ENCODE results near the gene DOCK3. TPM values are rescaled to one million over a fixed set of nuclear protein-coding genes. Genes with fewer than 3 reads are reported as not detected.

The DOCK3 gene
- total RNA-seq, 4 donors from 2014 or later = 5.5 to 10.0 (median 8.7) TPM

DNA sequence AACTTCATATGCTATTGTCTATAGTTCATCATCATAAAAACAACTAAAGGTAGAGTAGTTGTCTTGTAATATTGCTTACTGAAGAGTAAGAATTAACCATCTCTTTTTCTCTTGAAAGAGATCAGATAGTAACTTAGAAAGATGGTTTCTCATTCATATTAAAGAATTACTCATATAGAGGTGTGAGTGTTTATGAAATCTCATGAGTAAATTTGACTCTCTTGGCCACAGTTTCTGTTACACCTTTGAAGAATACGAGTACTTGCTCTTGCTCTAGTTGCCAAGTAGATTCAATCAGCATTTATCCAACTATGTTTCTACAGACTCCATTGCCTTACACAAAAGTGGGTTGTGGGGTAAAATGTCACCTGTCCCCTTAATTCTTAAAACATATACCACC, 463.0 kb downstream of the DOCK3 start:
- Histone ChIP-seq H3K4me3 (no peak overlapping the region), H3K4me1 (no peaks in the 10 kb centered on the region), H3K27ac (no peak overlapping the region), H3K27me3 (no peaks in the 10 kb centered on the region), H3K36me3 (no peaks in the 10 kb centered on the region), H3K9me3 (peaks cover 0 to 5% (median 0%) of the 10 kb centered on the region in 3 donors)
- 69 to 79% methylated on average over 1 of the region's 1 CpG for WGBS, 2 donors (ENCODE audit: low coverage in 1 of 2)
- no peak for ATAC-seq
- TF ChIP-seq, protein P1, sequence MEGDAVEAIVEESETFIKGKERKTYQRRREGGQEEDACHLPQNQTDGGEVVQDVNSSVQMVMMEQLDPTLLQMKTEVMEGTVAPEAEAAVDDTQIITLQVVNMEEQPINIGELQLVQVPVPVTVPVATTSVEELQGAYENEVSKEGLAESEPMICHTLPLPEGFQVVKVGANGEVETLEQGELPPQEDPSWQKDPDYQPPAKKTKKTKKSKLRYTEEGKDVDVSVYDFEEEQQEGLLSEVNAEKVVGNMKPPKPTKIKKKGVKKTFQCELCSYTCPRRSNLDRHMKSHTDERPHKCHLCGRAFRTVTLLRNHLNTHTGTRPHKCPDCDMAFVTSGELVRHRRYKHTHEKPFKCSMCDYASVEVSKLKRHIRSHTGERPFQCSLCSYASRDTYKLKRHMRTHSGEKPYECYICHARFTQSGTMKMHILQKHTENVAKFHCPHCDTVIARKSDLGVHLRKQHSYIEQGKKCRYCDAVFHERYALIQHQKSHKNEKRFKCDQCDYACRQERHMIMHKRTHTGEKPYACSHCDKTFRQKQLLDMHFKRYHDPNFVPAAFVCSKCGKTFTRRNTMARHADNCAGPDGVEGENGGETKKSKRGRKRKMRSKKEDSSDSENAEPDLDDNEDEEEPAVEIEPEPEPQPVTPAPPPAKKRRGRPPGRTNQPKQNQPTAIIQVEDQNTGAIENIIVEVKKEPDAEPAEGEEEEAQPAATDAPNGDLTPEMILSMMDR (IDR thresholded peaks at IDR 0.05) = no peak
- no peak for TF ChIP-seq POLR2AphosphoS5 (IDR thresholded peaks at IDR 0.05)
- TF ChIP-seq EP300 (IDR thresholded peaks at IDR 0.05) = no peak
- no peak for TF ChIP-seq POLR2A (IDR thresholded peaks at IDR 0.05)

DNA sequence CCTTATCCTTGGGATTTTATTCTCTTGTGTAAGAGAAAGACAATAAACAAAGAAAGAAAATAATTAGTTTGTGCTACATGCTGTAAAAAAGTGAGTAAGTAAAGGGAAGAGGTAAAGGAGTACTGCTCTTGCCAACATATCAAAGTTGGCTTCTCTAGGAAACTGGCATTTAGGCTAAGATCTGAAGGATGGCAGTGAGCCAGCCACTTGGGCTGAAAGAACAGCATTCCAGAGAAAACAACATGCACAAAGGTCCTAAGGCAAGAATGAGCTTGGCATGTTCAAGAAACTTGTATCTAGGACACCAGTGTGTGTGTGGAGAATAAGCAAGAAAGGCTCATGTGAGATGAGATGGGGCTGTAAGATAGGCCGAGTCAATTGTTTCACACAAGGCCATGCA, 464.9 kb downstream of the DOCK3 start:
- H3K4me3 ChIP-seq = no peak overlapping the region
- H3K9me3 ChIP-seq = no peaks in the 10 kb centered on the region
- 88 to 95% methylated on average over 1 of the region's 1 CpG for WGBS, 2 donors (ENCODE audit: low coverage in 1 of 2)
- TF ChIP-seq, protein P1 (IDR thresholded peaks at IDR 0.05) = no peak
- no peak for TF ChIP-seq EP300 (IDR thresholded peaks at IDR 0.05)
- no peak for TF ChIP-seq POLR2AphosphoS5 (IDR thresholded peaks at IDR 0.05)
- no peak for TF ChIP-seq POLR2A (IDR thresholded peaks at IDR 0.05)
- H3K27me3 ChIP-seq = no peaks in the 10 kb centered on the region
- H3K4me1 ChIP-seq = no peaks in the 10 kb centered on the region
- H3K27ac ChIP-seq = no peak overlapping the region
- no peak for ATAC-seq
- no peaks in the 10 kb centered on the region for H3K36me3 ChIP-seq

DNA sequence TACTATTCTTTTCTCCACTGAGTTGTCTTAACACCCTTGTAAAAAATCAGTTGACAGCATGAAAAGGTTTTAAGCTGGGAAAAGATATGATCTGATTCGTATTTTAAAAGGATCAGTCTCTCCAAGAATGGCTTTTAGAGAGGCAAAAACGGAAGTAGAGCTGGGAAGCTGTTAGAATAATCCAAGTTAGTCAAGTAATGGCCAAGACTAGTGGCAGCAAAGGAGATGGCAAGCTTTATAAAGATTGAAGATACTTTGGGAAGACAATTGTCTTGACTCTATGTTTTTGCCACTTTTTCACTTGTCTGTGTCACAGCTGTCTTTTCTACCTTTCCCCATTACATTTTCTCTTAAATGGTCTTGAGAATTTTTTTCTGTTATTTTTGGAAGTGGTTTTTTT, 466.8 kb downstream of the DOCK3 start:
- Histone ChIP-seq H3K36me3 (no peaks in the 10 kb centered on the region), H3K4me3 (no peak overlapping the region), H3K27ac (no peak overlapping the region), H3K4me1 (no peaks in the 10 kb centered on the region), H3K27me3 (no peaks in the 10 kb centered on the region), H3K9me3 (no peaks in the 10 kb centered on the region)
- TF ChIP-seq, protein P1 (IDR thresholded peaks at IDR 0.05) = no peak
- TF ChIP-seq POLR2AphosphoS5 (IDR thresholded peaks at IDR 0.05) = no peak
- no peak for TF ChIP-seq POLR2A (IDR thresholded peaks at IDR 0.05)
- WGBS, 2 donors (ENCODE audit: low coverage in 1 of 2) = 39 to 86% methylated on average over 2 of the region's 2 CpGs
- no peak for ATAC-seq

DNA sequence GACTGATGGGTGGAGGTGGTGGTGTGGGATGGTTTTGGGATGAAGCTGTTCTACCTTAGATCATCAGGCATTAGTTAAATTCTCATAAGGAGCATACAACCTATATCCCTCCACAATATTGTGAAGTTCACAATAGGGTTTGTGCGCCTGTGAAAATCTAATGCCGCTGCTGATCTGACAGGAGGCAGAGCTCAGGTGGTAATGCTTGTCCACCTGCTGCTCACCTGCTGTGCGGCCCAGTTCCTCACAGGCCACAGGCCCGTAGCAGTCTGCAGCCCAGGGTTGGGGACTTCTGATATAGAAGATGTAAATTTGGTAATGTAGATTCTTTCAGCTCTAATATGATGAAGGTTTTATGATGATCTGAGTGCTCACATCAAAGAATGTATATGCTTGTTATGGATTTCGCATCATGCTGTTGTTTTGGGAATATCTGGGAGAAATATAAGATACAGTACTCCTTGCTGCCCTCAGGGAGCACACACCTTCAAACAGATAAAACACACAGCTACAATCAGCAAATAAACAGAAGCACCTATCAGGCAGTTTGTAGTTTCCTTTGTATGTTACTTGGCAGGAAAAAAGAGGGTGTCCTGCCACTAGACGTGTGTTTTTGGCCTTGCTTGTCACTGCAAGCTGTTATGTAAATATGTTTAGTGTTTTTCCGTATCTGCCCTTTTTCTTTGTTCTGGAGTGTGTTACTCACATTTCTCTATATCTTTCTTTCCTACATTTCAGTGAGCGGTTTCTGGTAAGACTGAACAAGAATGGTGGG, 471.3 kb downstream of the DOCK3 start:
- 90% methylated on average over 4 of the region's 8 CpGs; no CpG with 5 or more reads in 1 of the 2 donors for WGBS, 2 donors (ENCODE audit: low coverage in 1 of 2)
- Histone ChIP-seq H3K4me1 (no peaks in the 10 kb centered on the region), H3K27me3 (no peaks in the 10 kb centered on the region), H3K9me3 (no peaks in the 10 kb centered on the region), H3K4me3 (no peak overlapping the region), H3K36me3 (no peaks in the 10 kb centered on the region), H3K27ac (no peak overlapping the region)
- no peak for ATAC-seq
- TF ChIP-seq, protein P1 (IDR thresholded peaks at IDR 0.05) = no peak
- TF ChIP-seq POLR2AphosphoS5 (IDR thresholded peaks at IDR 0.05) = no peak
- no peak for TF ChIP-seq POLR2A (IDR thresholded peaks at IDR 0.05)
- no peak for TF ChIP-seq EP300 (IDR thresholded peaks at IDR 0.05)

- Histone ChIP-seq H3K4me1 (no peaks in the 10 kb centered on the region), H3K4me3 (no peak overlapping the region), H3K27me3 (no peaks in the 10 kb centered on the region), H3K9me3 (no peaks in the 10 kb centered on the region), H3K27ac (no peak overlapping the region), H3K36me3 (no peaks in the 10 kb centered on the region)
- WGBS, 2 donors (ENCODE audit: low coverage in 1 of 2) = 37 to 91% methylated on average over 2 of the region's 2 CpGs
- no peak for ATAC-seq
- TF ChIP-seq POLR2A (IDR thresholded peaks at IDR 0.05) (no peak), POLR2AphosphoS5 (IDR thresholded peaks at IDR 0.05) (no peak), EP300 (IDR thresholded peaks at IDR 0.05) (no peak)
- TF ChIP-seq, protein P1 (IDR thresholded peaks at IDR 0.05) = no peak
Observed at GRCh38 chr3:51146781-51147180, 472.1 kb downstream of the DOCK3 start.

Measured in gastroesophageal sphincter (tissue), 4 donors.